Osteocyte (in vitro differentiated cells): Measurements from ENCODE around the gene KDM6A. TPM values are rescaled to one million over a fixed set of nuclear protein-coding genes. Genes with fewer than 3 reads are reported as not detected.
"Not testable (repeated sequence)": the region's sequence is repeated elsewhere in the genome, so short reads cannot be mapped to it uniquely, and the experiment has no call there.

Experiments used
- DNase-seq: peaks from one replicate; pipeline ENCODE4 v3.0.0; 2021; ENCODE audit warnings: mixed read lengths; ENCODE audit not compliant: unreplicated experiment; ENCODE audit errors: extremely low spot score
- H3K27ac Mint-ChIP-seq: one replicate; pipeline ENCODE4 v1.8.0; 2021; ENCODE audit warnings: mild to moderate bottlenecking, mixed read lengths; ENCODE audit not compliant: unreplicated experiment
- H3K27me3 Mint-ChIP-seq: one replicate; pipeline ENCODE4 v1.8.0; 2021; ENCODE audit warnings: mixed read lengths; ENCODE audit not compliant: unreplicated experiment
- H3K36me3 Mint-ChIP-seq: one replicate; pipeline ENCODE4 v1.8.0; 2021; ENCODE audit warnings: mixed read lengths; ENCODE audit not compliant: unreplicated experiment
- H3K4me1 Mint-ChIP-seq: one replicate; pipeline ENCODE4 v1.8.0; 2021; ENCODE audit warnings: mixed read lengths; ENCODE audit not compliant: unreplicated experiment
- H3K4me3 Mint-ChIP-seq: one replicate; pipeline ENCODE4 v1.8.0; 2021; ENCODE audit warnings: mild to moderate bottlenecking, moderate library complexity, mixed read lengths; ENCODE audit not compliant: unreplicated experiment
- H3K9me3 Mint-ChIP-seq: one replicate; pipeline ENCODE4 v1.8.0; 2021; ENCODE audit warnings: mixed read lengths; ENCODE audit not compliant: unreplicated experiment
- total RNA-seq: library from RNA; stranded (reverse); gene quantifications from 2 replicates; pipeline ENCODE4 v1.2.1, GENCODE V29; 2021
- TF ChIP-seq, protein P1 (sequence below): fragments of 200-600 bp; sonication (generic); IDR thresholded peaks from 2 replicates; pipeline ENCODE4 v1.5.0; 2021; ENCODE audit warnings: antibody characterized with exemption, mild to moderate bottlenecking, moderate library complexity

KDM6A gene
- total RNA-seq, 1 donor from 2014 or later: 17.6 TPM

DNA sequence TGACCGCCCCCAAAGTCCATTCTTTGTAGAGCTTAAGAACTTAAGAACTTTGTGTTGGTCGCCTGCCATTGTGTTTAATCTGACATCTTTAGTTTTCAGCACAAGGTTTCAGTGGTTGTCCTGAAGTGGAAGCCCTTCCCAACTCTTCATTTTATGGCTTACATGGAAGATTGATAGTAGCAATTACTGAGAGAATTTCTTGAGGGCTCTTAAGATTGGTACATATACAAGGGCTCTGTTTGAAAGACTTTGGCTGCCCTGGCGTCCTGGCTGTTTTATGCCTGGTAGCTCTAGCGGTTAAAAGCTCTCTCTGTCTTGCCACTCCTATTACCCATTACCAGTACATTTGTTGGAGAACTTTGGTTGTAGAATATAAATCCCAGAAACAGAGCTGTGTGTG, 75.0 kb downstream of the KDM6A start:
- TF ChIP-seq, protein P1, sequence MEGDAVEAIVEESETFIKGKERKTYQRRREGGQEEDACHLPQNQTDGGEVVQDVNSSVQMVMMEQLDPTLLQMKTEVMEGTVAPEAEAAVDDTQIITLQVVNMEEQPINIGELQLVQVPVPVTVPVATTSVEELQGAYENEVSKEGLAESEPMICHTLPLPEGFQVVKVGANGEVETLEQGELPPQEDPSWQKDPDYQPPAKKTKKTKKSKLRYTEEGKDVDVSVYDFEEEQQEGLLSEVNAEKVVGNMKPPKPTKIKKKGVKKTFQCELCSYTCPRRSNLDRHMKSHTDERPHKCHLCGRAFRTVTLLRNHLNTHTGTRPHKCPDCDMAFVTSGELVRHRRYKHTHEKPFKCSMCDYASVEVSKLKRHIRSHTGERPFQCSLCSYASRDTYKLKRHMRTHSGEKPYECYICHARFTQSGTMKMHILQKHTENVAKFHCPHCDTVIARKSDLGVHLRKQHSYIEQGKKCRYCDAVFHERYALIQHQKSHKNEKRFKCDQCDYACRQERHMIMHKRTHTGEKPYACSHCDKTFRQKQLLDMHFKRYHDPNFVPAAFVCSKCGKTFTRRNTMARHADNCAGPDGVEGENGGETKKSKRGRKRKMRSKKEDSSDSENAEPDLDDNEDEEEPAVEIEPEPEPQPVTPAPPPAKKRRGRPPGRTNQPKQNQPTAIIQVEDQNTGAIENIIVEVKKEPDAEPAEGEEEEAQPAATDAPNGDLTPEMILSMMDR: no peak
- Mint-ChIP-seq H3K36me3 (peaks cover 4% of the 10 kb centered on the region), H3K27ac (no peak overlapping the region), H3K4me3 (no peak overlapping the region), H3K9me3 (peaks cover 24% of the 10 kb centered on the region), H3K27me3 (no peaks in the 10 kb centered on the region), H3K4me1 (peaks cover 12% of the 10 kb centered on the region)
- no peak for DNase-seq

DNA sequence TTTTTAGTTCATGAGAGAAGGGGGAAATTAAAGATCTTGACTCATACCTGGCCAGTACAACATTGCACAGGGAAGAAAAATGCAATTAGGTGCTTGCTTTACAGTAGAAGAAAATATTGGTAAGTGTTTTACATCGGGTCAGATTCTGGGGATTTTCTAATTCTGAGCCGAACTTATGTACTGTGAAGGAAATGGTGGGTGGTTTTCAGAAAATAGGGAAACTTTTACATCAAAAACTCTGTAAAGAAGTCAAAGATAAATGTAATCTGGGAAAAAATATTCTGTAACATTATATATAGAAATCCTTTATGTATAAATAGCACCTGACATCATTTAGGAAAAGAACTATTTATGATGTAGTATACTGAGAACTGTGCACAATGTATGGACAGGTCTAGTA, 75.4 kb downstream of the KDM6A start:
- TF ChIP-seq, protein P1: no peak
- peaks cover 23% of the 10 kb centered on the region for H3K9me3 Mint-ChIP-seq

DNA sequence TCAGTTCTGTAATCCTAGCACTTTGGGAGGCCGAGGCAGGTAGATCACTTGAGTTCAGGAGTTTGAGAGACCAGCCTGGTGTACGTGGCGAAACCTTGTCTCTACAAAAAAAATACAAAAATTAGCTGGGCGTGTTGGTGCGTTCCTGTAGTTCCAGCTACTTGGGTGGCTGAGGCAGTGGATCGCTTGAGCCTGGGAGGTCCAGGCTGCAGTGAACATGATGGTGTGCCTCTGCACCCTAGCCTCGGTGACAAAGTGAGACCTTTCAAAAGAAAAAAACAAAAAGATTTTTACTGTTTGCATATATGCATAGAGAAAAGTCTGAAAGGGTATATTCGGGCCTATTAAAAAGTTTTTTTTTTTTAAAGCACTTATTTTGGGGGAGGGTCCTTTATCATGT, 76.1 kb downstream of the KDM6A start:
- peaks cover 14% of the 10 kb centered on the region for H3K4me1 Mint-ChIP-seq
- H3K27ac Mint-ChIP-seq: no peak overlapping the region
- peaks cover 19% of the 10 kb centered on the region for H3K9me3 Mint-ChIP-seq
- peaks cover 4% of the 10 kb centered on the region for H3K36me3 Mint-ChIP-seq
- no peaks in the 10 kb centered on the region for H3K27me3 Mint-ChIP-seq
- no peak for DNase-seq
- H3K4me3 Mint-ChIP-seq: no peak overlapping the region
- TF ChIP-seq, protein P1: no peak

More for the DNA sequence above, 75.4 kb downstream of the KDM6A start:
- DNase-seq: no peak
- no peaks in the 10 kb centered on the region for H3K27me3 Mint-ChIP-seq
- H3K4me3 Mint-ChIP-seq: no peak overlapping the region
- H3K27ac Mint-ChIP-seq: no peak overlapping the region
- H3K36me3 Mint-ChIP-seq: peaks cover 4% of the 10 kb centered on the region
- H3K4me1 Mint-ChIP-seq: peaks cover 14% of the 10 kb centered on the region

DNA sequence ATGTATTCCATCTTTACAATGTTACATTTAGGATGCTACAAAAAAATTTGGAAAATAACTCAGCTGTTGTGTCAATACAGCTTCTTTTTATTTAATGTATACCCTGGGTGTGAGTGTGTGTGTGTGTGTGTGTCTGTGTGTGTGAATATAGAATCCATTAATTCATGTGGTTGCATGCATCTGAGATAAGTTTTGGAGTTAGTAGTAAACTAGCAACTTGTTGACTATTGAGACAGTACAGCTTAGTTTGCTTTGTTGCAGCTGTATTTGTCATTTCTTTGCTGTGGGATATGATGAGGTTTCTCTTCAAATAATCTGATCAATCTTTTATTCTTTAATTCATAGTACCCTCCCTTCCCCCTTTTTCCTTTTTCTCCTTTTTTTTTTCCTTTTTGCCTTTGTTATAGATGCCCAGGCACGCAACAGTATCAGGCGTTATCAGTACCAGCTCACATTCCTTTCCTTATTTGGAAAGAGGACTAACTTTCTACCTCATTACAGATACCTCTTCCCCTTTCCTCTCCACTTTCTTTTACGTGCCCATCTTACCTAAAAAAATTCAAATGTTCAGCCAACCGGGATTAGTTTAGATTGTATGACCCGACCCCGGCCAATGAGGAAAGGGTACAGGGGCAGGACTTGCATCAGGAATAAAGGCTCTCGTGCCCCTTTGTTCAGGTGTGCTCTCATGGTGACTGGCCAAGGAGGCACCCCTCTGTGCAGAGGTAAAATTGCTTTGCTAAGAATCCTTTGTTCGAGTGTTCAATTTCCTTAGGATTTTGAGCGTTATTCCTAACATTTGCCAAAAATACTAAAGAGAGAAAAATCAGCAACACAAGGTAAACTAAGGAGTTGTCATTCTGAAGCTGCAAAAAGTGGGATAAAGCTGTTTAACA, 77.7 kb downstream of the KDM6A start:
- peaks cover 22% of the 10 kb centered on the region for H3K4me1 Mint-ChIP-seq
- not testable (repeated sequence) for H3K4me3 Mint-ChIP-seq, H3K27ac Mint-ChIP-seq, H3K27me3 Mint-ChIP-seq, H3K9me3 Mint-ChIP-seq, DNase-seq, H3K36me3 Mint-ChIP-seq

DNA sequence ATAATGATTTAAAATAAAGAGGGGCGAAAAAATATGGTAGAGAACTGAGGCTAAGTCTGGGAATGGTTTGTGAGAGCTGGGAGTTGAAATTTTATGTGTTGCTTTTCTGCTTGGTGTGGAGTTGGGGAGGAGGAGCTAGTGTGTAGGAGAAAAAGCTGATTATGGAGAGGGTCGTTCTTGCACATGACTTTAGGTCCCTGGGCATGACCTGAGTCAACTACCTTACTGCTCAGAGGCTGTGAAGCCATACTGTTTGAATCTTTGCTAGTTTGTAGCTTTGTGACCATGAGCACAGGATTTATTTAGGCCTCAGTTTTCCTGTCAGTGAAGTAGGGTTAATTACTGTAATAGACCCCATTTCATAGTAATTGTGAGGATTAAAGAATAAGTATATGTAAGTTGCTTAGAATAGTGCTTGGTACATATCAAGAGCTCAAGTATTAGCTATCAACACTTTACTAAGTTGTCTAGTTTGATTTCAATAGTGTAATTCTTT, 78.6 kb downstream of the KDM6A start:
- no peaks in the 10 kb centered on the region for H3K27me3 Mint-ChIP-seq
- no peak for DNase-seq
- H3K36me3 Mint-ChIP-seq: peaks cover 2% of the 10 kb centered on the region
- H3K9me3 Mint-ChIP-seq: peaks cover 6% of the 10 kb centered on the region
- TF ChIP-seq, protein P1: no peak
- H3K4me3 Mint-ChIP-seq: no peak overlapping the region
- H3K4me1 Mint-ChIP-seq: peaks cover 22% of the 10 kb centered on the region
- no peak overlapping the region for H3K27ac Mint-ChIP-seq
